Measurements from ENCODE around the gene TTC39A. TPM values are rescaled to one million over a fixed set of nuclear protein-coding genes. Genes with fewer than 3 reads are reported as not detected.

Gene TTC39A
- total RNA-seq, 3 donors from 2014 or later, result 0.29 to 0.98 (median 0.38) TPM

DNA sequence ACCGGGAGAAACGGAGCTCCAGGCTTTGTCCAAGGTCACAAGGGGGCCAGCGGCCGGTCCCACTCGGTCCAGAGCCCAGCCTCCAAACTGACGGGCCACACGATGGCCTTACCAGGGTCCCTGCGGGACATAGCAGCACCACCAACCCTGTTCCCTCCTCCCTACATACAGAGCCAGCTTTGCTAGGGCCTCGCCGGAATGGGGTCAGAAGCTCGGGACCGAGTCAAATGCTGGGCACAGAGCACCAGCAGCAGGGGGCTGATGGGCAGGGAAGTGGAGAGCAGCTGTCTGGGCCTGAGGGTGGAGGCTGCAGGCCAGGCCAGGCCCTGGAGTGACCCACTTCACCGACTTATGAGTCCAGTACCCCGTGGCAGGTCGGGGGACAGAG is 14.9 kb upstream of the TTC39A start:
- H3K4me1 Mint-ChIP-seq (ENCODE audit: low read depth), result peaks cover 7% of the 10 kb centered on the region
- DNase-seq, result no peak
- H3K9me3 Mint-ChIP-seq, result no peaks in the 10 kb centered on the region
- H3K4me3 Mint-ChIP-seq, result no peak overlapping the region
- peaks cover 41% of the 10 kb centered on the region for H3K27me3 Mint-ChIP-seq (ENCODE audit: low read depth)
- ATAC-seq, result no peak
- H3K36me3 Mint-ChIP-seq (ENCODE audit: insufficient read depth), result no peaks in the 10 kb centered on the region

DNA sequence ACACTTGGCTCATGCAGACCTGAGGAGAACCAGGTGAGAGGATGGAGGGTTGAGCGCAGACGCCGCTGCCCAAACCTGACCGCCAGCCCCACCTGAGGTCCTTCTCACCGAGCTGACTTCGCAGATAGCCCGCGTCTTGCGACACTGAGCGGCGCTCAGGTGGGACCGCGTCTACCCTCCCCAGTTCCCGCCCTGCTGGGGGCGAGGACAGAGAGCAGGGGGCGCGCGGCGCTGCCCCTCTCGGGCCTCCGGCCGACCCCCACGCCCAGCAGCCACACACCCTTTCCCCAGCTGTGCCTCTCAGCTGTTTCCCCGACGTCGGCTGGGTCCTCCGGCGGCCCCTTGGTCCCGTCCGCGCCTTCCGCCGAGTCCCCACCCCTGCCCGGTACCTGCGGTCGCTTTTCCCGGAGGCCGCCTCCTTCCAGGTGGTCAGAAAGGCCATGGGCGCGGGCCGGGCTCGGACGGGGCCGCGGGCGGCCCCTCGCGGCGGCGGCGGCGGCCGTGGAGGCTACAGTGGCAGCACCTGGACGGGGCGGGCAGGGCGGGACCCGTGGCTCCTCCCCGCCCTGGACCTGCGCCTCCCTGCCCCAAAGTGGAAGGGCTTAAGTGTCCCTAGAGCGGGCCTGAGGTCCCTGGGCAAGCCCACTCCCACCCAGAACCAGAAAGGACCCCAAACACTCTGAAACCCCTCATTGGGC is 14.4 kb upstream of the TTC39A start:
- H3K4me3 Mint-ChIP-seq, result no peak overlapping the region
- H3K27me3 Mint-ChIP-seq (ENCODE audit: low read depth), result peaks cover 41% of the 10 kb centered on the region
- DNase-seq (no peak), ATAC-seq (peak; percentile 36 to 49)
- no peaks in the 10 kb centered on the region for H3K9me3 Mint-ChIP-seq
- peaks cover 7% of the 10 kb centered on the region for H3K4me1 Mint-ChIP-seq (ENCODE audit: low read depth)
- H3K36me3 Mint-ChIP-seq (ENCODE audit: insufficient read depth), result no peaks in the 10 kb centered on the region

DNA sequence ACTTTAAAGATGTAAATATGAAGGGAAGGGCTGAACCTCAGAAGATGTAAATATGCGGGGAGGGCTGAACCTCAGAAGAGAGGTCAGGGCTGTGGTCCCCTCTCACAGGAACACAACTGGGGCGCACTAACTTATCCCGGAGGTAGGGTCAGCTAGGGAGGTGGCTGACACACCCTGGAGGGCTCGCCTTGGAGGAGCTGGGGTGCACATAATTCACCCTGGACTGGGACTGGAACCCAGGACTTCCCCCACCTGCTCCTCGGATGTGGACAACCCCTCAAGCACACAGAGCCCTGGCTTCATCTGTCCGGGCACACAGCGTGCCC is 13.9 kb upstream of the TTC39A start:
- Mint-ChIP-seq H3K9me3 (no peaks in the 10 kb centered on the region), H3K27me3 (ENCODE audit: low read depth) (peaks cover 41% of the 10 kb centered on the region), H3K36me3 (ENCODE audit: insufficient read depth) (no peaks in the 10 kb centered on the region), H3K4me1 (ENCODE audit: low read depth) (peaks cover 7% of the 10 kb centered on the region), H3K4me3 (no peak overlapping the region)
- DNase-seq (no peak), ATAC-seq (no peak)

DNA sequence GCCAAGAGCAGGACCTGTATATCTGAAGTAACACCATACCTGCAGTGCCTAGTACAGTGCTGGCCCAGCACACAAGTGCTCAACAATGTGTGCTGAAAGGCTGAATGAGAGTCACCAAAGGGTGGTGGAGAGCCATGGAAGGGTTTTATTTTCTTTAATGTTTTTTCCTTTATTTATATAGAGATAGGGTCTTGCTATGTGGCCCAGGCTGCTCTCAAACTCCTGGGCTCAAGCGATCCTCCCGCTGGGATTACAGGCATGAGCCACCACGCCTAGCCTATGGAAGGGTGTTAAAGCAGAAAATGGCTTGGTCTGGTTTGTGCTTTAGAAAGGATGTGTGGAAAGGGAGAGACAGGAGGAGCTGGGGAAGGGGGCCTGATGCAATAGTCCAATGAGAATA is 13.3 kb upstream of the TTC39A start:
- DNase-seq (no peak), ATAC-seq (no peak)
- Mint-ChIP-seq H3K9me3 (no peaks in the 10 kb centered on the region), H3K4me1 (ENCODE audit: low read depth) (peaks cover 7% of the 10 kb centered on the region), H3K36me3 (ENCODE audit: insufficient read depth) (no peaks in the 10 kb centered on the region), H3K4me3 (no peak overlapping the region), H3K27me3 (ENCODE audit: low read depth) (peaks cover 41% of the 10 kb centered on the region)

DNA sequence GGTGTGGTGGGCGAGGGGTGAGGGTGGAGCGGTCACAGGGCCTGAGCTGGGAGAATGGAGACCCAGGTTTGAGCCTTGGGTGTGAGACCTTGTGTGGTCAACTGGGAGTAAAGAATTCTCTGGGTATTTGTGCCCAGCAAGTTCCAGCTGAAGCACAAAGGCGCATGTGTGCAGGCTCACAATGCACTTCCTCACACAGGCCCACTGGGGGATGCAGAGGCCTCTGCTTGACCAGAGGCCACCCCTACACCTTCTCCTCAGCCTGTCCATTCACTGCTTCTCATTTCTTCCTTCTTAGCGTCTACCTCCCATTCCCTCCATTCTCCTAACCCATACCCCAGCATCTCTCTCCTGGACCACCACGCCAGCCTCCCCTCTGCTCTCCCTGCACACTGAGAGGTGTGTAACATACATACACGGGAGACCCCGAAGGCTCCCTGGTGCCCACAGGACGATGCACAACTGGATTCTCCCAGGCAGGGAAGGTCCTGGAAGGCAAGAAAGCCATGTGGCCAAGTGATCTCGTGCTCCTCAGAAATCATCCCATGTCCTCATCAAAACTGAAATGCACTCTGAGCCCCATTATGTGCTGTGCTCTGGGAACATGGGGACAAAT is 12.3 kb upstream of the TTC39A start:
- no peak for ATAC-seq
- peaks cover 45% of the 10 kb centered on the region for H3K27me3 Mint-ChIP-seq (ENCODE audit: low read depth)
- H3K4me3 Mint-ChIP-seq, result no peak overlapping the region
- no peaks in the 10 kb centered on the region for H3K9me3 Mint-ChIP-seq
- H3K4me1 Mint-ChIP-seq (ENCODE audit: low read depth), result peaks cover 7% of the 10 kb centered on the region
- DNase-seq, result no peak
- H3K36me3 Mint-ChIP-seq (ENCODE audit: insufficient read depth), result no peaks in the 10 kb centered on the region

DNA sequence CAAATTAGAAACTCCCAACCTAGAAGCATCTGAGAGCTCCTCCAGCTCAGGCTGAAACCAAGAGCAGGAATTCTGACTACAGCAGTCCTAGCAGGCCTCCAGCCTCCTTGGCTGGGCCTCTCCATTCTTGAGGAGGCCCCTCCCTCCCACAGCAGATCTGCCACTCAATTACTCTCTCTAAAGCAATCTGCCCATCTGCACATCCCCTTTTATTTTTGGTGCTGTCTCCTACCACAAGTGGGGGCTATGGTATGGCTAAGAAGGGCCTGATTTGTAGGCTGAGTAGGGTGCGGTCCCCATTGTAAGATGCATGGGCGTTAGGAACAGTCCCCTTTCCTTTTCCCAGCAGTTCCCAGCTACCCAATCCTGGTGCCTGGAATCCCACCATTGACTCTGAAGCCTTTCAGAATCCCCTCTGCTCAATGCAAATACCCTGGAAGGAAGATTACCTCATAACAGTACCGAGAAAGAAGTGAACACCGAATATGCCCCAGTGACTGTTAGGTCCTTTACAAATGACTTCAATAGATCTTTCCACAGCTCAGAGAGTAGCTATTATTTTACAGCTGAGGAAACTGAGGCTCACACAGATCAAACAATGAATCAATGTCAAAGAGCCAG is 11.6 kb upstream of the TTC39A start:
- peaks cover 45% of the 10 kb centered on the region for H3K27me3 Mint-ChIP-seq (ENCODE audit: low read depth)
- no peak for ATAC-seq
- no peaks in the 10 kb centered on the region for H3K9me3 Mint-ChIP-seq
- peaks cover 7% of the 10 kb centered on the region for H3K4me1 Mint-ChIP-seq (ENCODE audit: low read depth)
- H3K4me3 Mint-ChIP-seq, result no peak overlapping the region
- H3K36me3 Mint-ChIP-seq (ENCODE audit: insufficient read depth), result no peaks in the 10 kb centered on the region
- DNase-seq, result no peak

DNA sequence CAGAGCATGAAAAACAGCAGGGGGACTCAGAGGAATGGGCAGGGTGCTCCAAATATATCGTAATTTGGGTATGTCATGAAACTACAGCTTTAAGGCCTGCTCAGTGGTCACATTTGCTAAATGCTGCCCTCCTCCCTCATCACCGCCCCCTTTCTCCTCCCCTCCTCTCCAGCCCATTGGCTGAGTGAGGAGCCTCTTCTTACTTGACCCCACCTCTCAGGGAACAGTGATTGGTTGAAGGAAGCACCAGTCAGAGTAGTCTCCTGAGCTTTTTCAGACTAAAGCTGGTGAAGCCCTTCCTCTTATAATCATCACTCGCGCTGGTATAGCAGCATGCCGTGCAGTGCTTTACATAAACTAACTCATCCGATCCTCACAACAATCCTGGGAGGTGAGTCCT is 10.0 kb upstream of the TTC39A start:
- ATAC-seq (no peak), DNase-seq (no peak)
- peaks cover 5% of the 10 kb centered on the region for H3K4me1 Mint-ChIP-seq (ENCODE audit: low read depth)
- no peaks in the 10 kb centered on the region for H3K9me3 Mint-ChIP-seq
- H3K4me3 Mint-ChIP-seq, result no peak overlapping the region
- H3K27me3 Mint-ChIP-seq (ENCODE audit: low read depth), result peaks cover 36% of the 10 kb centered on the region
- H3K36me3 Mint-ChIP-seq (ENCODE audit: insufficient read depth), result no peaks in the 10 kb centered on the region

DNA sequence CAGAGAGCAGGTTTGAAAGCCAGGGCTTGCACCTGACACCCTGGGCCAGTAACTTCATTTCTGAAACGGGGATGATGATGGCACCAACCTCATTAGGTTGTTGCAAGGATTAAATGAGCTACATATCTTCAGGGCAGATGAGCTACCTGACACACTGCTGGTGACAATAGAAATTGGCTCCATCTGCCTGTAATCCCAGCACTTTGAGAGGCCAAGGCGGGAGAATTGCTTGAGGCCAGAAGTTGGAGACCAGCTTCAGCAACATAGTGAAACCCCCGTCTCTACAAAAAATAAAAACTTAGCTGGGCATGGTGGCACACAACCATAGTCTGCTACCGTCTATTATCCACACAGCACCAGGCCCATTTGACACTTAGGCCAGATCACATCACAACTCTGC is 6.3 kb upstream of the TTC39A start:
- ATAC-seq, result no peak
- Mint-ChIP-seq H3K27me3 (ENCODE audit: low read depth) (peaks cover 9% of the 10 kb centered on the region), H3K36me3 (ENCODE audit: insufficient read depth) (no peaks in the 10 kb centered on the region), H3K9me3 (no peaks in the 10 kb centered on the region), H3K4me1 (ENCODE audit: low read depth) (peaks cover 2% of the 10 kb centered on the region), H3K4me3 (no peak overlapping the region)
- DNase-seq, result no peak

DNA sequence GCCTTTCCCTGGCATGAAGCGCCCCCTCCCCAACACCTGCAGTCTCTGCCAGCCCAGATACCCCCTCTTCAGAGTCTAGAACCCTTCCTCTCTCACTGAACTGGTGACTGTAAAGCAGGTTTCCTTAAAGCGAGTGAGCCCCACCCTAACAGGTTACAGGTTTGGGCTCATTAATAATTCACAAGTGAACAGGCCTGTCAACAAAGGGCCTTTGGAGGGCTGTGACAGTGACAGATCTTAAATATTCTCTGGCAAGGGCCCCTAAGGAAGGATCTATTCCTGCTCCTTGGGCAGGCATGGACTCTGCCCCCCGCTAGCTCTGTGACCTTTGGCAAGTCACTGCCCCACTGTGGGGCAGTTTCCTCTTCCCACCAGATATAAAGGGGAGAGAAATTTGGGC is 5.6 kb upstream of the TTC39A start:
- no peaks in the 10 kb centered on the region for H3K9me3 Mint-ChIP-seq
- H3K4me1 Mint-ChIP-seq (ENCODE audit: low read depth), result peaks cover 5% of the 10 kb centered on the region
- no peak for ATAC-seq
- H3K36me3 Mint-ChIP-seq (ENCODE audit: insufficient read depth), result no peaks in the 10 kb centered on the region
- H3K4me3 Mint-ChIP-seq, result no peak overlapping the region
- DNase-seq, result no peak
- peaks cover 13% of the 10 kb centered on the region for H3K27me3 Mint-ChIP-seq (ENCODE audit: low read depth)

DNA sequence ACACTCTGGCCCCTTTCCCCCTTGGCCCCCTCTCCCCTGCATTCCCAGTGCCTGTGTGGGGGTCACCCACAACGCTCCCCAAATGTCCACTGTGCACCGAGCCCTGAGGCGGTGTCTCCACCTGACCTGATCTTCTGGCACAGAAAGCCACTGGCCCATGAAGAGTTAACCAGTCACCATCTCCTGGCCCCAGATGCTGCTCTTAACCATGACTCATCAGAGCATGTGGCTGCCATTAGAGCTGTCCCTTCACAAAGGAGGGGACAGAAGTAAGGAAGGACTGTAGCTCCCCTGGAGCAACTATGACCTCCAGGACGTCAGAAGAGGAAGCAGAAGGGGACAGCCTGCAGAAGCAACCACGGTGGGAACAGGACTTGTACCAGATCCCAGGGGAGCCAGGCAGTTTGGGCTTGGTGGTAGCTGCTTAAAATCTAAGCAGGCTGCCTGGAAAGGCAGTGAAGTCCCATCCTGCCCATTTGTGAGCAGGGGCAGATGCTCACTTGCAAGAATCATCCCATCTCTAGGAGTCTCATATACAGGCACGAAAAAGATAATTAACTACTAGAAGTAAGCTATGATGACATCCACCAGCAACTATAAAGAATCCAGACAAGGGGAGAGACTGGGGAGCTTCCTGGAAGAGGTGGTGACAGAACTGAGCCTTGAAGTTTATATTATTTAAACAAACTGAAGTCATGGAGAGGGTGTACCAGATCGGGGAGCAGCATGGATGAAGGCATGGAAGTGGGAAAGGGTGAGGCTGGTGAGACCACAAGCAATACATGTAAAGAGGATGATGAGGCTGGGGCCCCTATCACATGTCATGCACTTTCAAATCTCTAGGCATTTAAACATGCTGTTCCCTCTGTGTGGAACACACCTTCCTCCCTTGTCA is 1.1 kb upstream of the TTC39A start:
- H3K4me3 Mint-ChIP-seq, result peak overlapping the region; percentile 67
- H3K27me3 Mint-ChIP-seq (ENCODE audit: low read depth), result peaks cover 34% of the 10 kb centered on the region
- H3K4me1 Mint-ChIP-seq (ENCODE audit: low read depth), result peaks cover 9% of the 10 kb centered on the region
- ATAC-seq (peak; percentile 16 to 46), DNase-seq (no peak)
- H3K36me3 Mint-ChIP-seq (ENCODE audit: insufficient read depth), result no peaks in the 10 kb centered on the region
- H3K9me3 Mint-ChIP-seq, result no peaks in the 10 kb centered on the region

DNA sequence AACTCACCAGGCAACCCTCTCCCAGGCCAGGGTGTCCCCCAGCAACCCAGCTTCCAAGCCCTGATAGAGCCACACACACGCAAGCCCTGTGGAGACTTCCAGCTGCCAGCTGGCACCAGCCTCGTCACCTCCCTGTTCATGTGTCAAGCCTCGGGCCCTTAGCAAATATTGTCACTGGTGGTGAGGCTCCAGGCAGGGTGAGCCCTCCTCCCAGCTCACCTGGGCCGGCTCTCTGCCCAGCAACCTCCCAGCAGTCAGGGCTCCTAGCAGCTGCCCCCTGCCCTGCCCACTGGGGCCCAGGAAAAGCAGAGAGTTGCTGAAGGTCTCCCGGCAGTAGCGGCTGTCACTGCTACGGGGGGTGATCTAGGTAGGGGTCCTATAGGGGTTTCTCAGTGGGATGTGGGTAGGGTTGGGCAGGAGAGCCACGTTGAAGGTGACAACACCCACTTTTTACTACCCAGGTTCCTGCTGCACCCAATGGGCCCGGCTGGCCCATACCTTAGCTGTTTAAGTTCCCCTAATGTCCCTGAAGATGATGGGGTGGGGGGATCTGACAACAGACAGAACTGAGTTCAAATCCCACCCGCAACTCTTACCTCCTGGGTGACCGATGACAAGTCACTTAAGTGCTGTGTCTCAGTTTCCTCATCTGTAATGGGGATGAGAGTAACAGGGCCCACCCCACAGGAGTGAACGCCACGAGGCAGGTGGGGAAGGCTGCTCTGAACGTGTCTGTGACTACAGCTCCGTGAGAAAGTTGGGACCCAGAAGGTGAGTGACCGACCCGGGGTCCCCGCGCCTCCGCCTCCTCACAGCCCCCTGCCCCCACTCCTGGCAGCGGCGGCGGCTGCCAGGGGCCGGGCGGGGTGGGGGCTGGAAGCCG is 678 bp downstream of the TTC39A start:
- no peak for DNase-seq
- H3K9me3 Mint-ChIP-seq, result no peaks in the 10 kb centered on the region
- peak overlapping the region; percentile 49 for H3K4me3 Mint-ChIP-seq
- H3K36me3 Mint-ChIP-seq (ENCODE audit: insufficient read depth), result no peaks in the 10 kb centered on the region
- peak in 1 of 2 donors; percentile 8 for ATAC-seq
- H3K27me3 Mint-ChIP-seq (ENCODE audit: low read depth), result peaks cover 40% of the 10 kb centered on the region
- H3K4me1 Mint-ChIP-seq (ENCODE audit: low read depth), result peaks cover 9% of the 10 kb centered on the region

DNA sequence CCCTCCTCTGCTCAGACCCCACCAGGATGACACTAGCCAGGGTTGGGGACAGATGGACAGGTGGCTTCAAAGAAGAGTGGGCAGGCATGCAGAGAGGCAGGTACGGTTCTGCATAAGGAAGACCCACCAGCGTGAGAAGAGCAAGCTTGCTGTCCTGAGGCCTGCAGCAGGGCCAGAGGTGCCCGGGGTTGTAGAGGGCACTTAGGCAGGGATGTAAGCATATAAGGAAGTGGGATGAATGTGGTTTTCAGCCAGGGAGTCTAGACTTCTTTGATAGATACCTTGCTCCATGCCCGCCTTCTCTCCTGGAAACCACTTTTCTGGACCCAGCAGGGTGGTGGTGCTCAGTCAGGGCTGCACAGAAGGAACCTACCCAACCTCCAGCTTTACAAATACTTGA is 1.4 kb downstream of the TTC39A start:
- H3K27me3 Mint-ChIP-seq (ENCODE audit: low read depth), result peaks cover 40% of the 10 kb centered on the region
- no peaks in the 10 kb centered on the region for H3K9me3 Mint-ChIP-seq
- DNase-seq (no peak), ATAC-seq (no peak)
- peaks cover 9% of the 10 kb centered on the region for H3K4me1 Mint-ChIP-seq (ENCODE audit: low read depth)
- no peak overlapping the region for H3K4me3 Mint-ChIP-seq
- no peaks in the 10 kb centered on the region for H3K36me3 Mint-ChIP-seq (ENCODE audit: insufficient read depth)

DNA sequence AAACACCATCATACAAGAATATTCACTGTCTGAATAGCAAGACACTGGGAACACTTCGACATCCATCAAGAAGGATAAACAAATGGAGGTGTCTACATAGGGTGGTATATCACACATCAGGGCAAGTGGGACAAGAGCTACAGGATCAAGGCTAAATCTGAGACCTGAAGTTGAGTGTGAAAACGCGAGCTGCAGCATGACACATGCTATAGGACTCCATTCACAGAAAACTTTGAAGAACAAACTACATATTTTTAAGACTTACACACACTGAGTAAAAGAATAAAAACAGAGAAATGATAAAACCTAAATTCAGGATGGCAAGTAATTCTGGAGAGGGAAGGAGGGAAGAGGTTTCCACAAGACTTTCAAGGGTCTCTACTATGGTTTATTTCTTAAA is 2.1 kb downstream of the TTC39A start:
- Mint-ChIP-seq H3K4me1 (ENCODE audit: low read depth) (peaks cover 9% of the 10 kb centered on the region), H3K9me3 (no peaks in the 10 kb centered on the region), H3K4me3 (no peak overlapping the region), H3K36me3 (ENCODE audit: insufficient read depth) (no peaks in the 10 kb centered on the region), H3K27me3 (ENCODE audit: low read depth) (peaks cover 40% of the 10 kb centered on the region)
- DNase-seq (no peak), ATAC-seq (no peak)

DNA sequence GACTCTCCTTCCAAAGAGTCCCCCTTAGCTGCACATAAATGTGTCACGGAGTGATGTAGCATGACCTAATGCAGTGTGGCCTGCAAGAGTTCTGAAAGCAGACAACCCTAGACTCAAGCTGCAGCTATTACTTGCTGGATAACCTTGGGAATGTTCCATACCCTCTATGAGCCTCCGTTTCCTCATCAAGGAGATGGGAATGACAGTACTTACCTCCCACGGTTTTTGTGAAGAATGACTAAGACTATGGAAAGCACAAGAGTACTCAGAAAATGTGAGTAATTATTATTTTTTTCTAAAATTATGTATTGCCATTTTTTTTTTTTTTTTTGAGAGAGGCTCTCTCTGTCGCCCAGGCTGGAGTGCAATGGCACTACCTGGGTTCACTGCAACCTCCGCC is 3.0 kb downstream of the TTC39A start:
- Mint-ChIP-seq H3K36me3 (ENCODE audit: insufficient read depth) (no peaks in the 10 kb centered on the region), H3K4me1 (ENCODE audit: low read depth) (peaks cover 9% of the 10 kb centered on the region), H3K9me3 (no peaks in the 10 kb centered on the region), H3K27me3 (ENCODE audit: low read depth) (peaks cover 40% of the 10 kb centered on the region), H3K4me3 (no peak overlapping the region)
- ATAC-seq, result no peak
- DNase-seq, result no peak

Data from activated T-cell treated with anti-CD3 and anti-CD28 coated beads, Interleukin-2, amount 50 U/mL, for 4 hours (primary cell).